Measurements from ENCODE around the gene ANKRD11.
"Not testable (repeated sequence)": the region's sequence is repeated elsewhere in the genome, so short reads cannot be mapped to it uniquely, and the experiment has no call there.

ANKRD11 gene

DNA sequence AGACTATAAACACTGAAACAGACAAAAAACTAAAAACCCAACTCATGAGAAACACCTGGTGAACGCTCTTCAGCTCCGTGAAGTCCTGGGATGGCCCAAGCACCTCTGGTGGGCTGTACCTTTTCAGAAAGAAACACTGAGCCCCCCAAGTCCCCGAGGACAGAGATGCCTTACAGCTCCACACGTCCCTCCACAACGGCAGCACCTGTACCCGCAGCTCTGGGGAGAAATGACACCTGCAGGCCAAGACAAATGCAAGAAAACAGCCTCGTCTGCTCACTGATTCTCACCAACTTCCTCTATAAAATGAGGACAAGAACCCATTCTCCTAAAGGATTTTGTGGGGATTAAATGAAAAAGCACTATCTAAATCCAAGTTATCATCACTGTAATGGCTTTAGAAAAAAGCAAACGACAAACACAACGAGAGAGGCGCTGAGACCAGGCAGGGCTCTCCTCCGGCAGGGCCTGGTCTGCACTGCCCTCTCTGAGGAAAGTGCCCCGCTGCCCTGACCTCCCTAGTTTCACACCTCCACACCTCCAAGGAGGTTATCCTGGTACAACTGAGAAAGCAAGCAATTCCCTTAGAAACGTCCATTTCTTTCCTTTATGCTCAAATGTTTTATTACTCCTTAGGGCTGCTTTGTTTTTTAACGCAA is 158.0 kb downstream of the ANKRD11 start:
- no peak for DNase-seq (ENCODE audit: low read depth, low spot score)

DNA sequence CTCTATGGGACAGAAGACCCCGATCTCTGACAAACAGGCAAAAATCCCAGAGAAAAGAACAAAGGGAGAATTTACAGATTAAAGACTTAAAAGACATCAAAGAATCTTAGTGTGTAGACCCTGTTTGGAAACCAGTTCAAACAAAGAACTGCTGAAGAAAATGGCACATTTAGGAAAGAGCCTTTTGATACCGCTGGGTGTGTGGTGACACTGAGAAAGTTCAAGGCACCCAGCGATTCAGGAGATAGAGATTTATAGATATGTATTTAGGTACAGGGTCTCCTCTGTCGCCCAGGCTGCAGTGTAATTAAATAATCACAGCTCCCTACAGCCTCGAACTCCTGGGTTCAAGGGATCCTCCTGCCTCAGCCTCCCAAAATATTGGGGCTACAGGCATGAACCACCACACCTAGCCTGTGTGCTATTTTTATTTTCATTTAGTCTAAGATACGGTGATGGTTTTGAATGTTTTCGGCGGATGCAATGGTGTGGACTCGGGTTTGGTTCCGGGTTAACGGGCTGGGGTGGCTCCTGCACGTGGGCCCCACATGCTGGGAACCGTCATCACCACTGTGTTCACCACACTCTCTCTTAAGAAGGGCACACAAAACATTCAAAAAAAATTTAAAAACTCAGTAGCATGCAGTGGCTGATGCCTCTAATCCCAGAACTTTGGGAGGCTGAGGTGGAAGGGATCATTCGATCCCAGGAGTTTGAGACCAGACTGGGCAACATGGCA is 158.8 kb downstream of the ANKRD11 start:
- no peak for DNase-seq (ENCODE audit: low read depth, low spot score)

DNA sequence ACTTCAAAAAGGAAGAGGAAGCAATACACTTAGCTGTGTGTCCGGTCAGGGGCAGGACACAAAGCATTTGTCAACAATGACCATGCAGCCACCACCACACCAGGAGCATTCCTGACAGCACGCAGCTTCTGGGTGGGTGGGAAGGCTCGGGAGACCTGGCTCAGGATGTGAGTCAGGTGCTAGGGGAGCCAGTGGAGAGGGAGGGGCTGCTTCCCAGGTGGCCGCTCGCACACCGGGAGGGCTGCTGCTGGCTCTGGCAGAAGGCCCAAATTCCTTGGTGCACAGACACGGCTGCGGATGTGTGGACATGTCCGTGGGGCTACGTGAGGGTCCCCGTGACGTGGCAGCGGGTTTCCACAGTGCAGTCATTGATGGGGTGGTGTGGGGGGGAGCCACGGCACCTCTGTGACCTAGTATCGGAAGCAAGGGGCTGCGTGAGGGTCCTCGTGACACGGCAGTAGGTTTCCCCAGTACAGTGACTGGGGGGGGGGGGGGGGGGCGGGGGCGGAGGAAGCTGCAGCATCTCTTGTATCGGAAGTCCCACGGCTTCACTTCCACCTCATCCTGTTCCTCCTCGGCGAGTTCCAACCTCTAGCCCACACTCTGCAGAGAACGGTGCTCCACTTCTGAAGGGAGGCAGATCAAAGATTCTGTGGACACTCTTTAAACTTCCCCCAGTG is 160.0 kb downstream of the ANKRD11 start:
- DNase-seq (ENCODE audit: low read depth, low spot score): peak; percentile 82

DNA sequence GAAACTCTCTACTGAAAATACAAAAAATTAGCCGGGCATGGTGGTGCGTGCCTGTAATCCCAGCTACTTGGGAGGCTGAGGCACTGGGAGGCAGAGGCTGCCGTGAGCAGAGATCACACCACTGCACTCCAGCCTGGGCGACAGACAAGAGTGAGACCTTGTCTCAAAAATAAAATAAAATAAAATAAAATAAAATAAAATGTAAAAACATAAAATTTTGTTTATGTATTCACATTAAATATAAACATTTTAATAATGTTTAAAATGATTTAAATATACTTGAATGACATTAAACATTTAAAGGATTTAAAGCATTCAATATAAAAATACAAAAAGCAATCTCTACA is 160.6 kb downstream of the ANKRD11 start:
- not testable (repeated sequence) for DNase-seq (ENCODE audit: low read depth, low spot score)

DNA sequence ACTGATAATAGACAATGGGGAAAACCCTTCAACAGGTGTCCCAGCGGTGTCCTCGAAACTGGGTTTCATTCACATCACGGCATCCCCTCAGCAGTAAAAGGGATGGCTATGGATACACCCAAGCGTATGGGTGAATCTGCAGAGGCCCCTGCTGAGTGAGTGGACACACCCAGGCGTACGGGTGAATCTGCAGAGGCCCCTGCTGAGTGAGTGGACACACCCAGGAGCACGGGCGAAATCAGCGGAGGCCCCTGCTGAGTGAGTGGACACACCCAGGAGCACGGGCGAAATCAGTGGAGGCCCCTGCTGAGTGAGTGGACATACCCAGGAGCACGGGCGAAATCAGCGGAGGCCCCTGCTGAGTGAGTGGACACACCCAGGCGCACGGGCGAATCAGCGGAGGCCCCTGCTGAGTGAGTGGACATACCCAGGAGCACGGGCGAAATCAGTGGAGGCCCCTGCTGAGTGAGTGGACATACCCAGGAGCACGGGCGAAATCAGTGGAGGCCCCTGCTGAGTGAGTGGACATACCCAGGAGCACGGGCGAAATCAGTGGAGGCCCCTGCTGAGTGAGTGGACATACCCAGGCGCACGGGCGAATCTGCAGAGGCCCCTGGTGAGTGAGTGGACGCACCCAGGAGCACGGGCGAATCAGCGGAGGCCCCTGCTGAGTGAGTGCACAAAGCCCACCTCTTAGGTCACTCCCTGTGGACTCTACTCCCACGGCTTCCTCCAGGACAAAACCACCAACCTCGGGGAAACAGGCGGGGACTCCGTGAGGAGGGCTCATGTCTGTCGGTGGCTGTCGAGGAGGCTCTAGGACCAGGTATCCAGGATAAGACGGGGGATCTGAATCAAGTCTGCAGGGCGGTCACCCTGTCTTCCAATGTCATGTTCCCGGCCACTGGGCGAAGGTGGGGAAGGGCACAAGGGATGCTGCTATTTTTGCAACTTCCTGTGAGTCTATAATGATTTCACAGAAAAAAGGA is 161.7 kb downstream of the ANKRD11 start:
- not testable (repeated sequence) for DNase-seq (ENCODE audit: low read depth, low spot score)

DNA sequence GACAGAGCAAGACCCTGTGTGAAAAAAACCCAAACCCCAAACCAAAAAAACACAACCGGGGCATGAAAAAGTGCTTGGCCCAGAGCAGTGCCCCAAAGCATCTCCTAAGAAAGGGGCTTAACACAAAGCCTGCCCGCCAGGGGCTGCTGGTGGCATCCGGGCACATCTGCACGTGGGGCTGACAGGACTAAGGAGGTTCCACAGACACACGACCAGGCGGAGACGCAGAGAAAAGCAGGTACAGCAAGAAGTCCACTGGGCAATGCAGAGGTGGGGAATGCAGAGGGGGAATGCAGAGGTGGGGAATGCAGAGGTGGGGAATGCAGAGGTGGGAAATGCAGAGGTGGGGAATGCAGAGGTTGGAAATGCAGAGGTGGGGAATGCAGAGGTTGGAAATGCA is 163.6 kb downstream of the ANKRD11 start:
- DNase-seq (ENCODE audit: low read depth, low spot score): peak; percentile 45

DNA sequence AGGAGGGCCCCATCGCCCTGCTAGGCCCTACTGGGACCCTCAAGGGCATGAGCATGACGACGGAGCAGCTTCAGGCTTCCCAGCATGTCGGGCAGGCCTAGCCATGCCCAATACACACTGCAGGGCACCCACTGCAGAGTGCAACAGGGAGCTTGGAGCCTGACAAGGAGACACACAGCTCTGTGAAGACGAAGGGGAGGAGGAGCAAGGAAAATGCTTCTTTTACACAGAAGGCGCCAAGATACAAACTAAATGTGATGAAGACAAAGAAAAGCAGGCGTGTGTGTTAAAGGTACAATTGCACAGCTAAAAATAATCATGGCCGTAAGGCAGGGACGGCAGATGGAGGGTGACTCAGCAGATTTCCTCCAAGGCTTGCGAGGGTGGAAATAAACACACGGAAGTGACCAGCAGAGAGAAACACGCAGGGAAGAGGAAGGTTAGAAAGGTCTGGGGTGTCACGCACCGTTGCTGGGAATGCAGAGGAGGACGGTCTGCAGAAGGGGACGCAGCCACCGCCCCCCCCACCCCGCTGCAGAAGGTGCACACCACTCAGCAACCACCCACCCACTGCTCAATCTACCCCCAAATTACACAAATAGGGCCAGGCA is 164.4 kb downstream of the ANKRD11 start:
- DNase-seq (ENCODE audit: low read depth, low spot score): no peak

DNA sequence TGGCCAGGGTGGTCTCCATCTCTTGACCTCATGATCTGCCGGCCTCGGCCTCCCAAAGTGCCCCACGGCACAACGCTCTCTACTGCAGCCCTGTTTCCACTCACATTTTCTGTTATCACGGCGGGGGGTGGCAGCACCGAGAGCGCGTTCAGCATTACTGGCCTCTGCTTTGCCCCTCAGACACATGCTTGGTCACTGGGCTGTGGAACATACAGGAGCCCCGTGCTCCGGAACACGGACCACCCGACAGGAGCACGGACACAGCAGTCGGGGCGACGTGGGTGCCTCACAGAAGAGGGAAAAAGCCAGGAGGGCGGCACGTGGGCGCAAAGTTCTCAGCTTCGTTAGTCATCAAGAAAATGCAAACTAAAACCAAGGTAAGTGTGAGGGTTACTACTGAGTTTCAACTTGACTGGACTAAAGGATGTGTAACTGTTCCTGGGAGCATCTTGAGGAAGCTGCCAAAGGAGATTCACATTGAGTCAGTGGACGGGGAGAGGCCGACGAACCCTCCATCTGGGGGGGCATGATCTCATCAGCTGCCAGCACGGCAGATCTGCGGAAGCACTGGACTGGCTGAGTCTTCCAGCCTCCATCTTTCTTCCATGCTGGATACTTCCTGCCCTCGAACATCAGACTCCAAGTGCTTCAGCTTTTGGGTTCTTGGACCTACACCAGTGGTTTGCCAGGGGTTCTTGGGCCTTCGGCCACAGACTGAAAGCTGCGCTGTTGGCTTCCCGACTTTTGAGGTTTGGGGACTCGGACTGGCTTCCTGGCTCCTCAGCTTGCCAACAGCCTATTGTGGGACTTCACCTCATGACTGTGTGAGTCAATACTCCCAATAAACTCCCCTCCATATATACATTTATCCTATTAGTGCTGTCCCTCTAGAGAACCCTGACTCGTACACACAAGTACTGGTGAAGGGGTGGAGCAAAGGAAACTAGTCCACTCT is 166.0 kb downstream of the ANKRD11 start:
- no peak for DNase-seq (ENCODE audit: low read depth, low spot score)

DNA sequence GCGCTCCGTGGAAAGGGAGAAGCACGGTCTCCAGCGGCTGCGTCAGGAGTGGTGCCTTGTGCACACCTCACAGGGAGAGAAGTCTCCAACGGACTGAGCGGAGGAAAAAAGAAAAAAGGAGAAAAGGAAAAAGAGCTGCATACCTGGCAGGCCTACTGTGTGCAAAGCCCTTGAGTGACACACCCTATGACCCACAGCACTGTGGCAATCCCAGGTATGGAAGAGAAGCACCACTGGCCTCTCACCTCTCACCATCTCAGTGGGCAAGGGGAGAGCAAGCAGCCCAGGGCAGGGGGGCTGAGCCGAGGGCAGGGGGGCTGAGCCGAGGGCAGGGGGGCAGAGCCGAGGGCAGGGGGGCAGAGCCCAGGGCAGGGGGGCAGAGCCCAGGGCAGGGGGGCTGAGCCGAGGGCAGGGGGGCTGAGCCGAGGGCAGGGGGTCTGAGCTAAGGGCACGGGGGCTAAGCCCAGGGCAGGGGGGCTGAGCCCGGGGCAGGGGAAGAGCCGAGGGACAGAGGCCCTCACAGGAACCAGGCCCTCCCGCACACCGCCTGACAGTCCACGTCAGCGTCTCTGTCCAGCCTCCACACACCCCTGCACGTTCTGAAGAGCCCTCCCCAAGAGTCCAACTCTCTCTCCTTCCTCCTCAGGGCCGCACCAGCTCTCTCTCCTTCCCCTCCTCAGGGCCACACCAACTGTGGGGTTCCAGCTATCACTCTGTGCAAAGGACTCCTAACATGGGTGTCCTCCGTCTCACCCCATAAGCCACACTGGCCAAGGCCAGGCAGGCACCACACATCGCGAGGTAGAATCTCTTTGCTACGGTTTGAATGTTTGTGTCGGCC is 167.0 kb downstream of the ANKRD11 start:
- DNase-seq (ENCODE audit: low read depth, low spot score): no peak

DNA sequence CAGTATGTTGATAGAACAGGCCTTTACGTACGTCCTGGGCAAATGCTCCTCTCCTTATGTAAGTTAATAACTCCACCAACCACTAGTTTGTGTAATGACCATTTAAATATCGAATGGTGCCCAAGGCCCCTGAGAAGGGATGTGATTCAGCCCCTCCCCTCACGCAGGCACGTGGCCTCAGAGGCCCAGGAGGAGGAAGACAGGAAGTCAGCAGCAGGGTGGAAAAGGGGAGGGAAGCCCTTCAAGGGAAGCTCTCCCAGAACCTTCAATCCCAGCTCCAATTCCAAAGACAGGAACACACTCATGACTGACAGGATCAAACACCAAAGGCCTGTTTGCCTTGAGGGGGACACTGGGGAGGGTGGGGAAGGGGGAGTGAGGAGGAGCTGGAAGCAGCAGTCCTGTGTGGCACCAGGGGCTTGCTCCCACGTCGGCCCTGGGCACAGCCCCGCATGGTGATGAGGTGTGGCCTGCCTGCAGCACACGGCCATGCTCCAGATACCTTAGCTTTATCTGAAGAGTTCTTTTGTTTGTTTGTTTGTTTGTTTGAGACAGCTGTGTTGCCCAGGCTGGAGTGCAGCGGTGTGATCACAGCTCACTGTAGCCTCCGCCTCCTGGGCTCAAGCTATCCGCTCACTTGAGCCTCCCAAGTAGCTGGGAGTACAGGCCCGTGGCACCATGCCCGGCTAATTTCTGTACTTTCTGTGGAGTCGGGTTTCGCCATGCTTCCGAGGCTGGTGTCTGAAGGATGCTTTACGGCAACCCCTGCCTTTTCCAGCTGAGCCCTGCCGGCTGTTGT is 167.8 kb downstream of the ANKRD11 start:
- DNase-seq (ENCODE audit: low read depth, low spot score): peak; percentile 92

DNA sequence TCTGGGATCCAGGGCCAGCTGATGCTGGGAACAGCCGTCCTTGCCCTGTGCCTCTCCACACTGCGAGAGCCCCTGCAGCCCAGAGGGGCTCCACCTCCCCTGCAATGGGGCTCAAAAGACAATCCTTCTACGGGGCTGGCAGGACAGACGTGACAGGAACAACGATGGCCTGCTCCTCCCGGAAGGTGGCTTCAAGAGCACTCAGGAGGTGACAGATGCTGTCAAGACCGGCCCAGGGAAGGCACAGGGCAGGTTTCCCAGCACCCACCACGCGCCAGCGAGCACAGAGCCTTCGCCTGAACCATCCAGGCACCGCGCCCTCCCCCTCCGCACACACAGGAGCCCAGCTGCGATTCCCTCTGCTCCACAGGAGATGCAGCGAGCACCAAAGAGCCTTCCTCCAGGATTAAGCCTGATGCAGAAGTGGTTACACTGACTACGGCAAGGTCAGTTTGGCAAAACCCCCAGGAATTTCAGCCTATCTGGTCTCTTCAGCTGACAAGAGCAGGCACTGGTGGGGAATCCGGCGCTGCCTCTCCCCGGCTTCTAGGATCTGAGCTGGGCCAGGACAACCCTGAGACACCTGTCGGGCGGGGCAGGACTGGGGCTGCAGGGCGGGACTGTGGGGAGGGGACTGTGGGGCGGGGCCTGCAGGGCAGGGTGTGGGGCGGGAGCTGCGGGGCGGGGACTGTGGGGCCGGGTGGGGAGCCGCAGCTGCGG is 169.4 kb downstream of the ANKRD11 start:
- peak; percentile 64 for DNase-seq (ENCODE audit: low read depth, low spot score)

DNA sequence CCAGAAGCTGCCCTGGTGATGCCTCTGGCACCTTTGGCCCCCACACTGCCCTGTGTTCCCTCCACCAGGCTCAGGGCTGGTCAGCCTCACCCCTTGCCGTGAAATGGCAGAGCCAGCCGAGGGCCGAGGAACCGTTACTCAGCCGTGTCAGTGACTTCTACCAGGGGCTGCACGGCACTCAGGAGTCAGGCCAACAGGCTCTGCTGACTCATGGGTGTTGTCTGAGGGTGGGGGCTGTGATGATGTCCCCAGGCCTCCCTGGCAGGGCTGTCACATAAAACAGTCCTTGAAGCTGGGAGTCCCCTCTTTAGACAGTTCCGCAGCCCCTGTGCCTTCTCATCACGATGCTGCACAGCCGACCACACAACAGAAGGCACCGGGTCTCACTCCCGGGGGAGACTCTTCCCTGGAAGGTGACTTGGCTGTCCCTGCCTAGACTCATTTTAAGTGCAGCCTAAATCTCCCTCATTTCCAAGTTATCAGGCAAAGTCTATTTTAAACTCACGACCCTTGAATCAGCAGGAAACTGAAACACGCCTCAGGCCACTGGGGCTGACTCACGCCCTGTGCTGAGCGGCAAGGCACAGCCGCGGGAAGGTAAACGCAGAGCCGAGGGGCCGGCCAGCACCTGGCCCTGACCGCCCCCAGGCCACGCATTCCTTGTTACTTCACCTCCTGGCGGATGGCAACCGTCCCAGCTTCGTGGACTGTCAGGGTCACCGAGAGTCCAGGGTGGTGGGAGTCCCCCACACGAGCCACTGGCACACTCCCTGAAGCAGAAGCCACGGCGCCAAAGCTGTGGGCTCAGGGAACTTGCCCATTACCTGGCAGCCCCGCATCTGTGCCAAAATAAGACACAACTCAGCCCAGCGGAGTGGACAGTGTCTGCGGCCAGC is 170.2 kb downstream of the ANKRD11 start:
- peak; percentile 90 for DNase-seq (ENCODE audit: low read depth, low spot score)

DNA sequence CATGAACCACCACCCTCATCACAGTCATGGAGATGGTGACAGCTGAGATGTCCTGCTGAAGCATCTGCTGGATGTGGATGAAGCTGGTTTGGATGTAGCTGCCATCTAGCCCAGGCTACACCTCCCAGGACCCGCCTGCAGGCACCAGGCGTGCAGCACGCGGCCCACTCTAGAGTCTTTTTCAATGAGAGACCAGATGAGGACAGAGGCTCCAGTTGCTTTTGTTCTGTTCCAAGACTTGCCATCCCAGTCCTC is 170.8 kb downstream of the ANKRD11 start:
- no peak for DNase-seq (ENCODE audit: low read depth, low spot score)

DNA sequence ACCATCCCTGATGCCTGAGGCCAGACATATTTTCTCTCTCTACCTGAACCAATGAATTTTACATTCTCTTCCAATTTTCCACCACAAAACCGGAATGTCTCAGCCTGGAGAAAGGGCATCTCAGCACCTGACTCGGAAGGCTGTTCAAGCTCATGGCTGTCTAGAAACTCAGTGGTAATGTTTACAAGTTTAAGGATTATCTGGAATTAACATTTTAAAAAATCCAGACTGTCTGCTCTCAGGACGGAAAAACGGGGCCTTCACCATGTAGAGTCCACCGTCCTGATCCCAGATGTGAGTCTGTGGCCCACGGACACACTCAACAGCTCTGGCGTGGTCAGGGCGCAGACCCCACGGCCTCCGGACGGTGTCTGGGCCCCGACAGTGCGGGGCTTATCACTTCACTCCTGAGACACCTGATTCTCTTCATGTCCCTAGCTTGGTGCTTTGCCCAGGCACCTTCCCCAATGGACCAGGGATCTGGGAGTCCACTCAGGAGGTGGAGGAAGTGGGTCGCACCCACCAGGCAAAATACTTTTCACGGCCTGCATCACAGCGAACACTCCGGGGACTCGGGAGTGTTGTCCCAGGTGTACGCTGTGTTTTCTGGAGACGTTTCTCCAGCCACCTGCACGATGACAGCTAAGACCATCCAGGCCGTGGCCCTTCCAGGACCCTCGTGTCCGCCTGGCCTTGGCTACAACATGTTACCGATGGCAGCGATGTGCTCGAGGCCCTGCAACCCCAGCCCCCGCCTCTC is 171.3 kb downstream of the ANKRD11 start:
- DNase-seq (ENCODE audit: low read depth, low spot score): no peak

DNA sequence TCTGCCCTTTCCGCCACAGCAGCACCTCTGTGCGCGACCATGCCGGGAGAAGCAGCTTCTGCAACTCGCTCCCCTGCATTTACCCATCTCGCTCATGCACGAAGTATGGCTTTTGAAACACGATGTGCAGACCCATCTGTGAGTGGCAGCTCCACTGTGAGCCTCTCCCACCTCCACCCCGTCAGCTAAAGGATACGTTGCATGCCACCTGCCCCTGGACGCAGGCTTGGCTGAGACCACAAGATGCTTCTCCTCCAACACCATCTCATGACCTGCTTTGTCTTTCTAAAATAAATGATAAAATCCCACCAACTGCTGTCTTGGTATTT is 172.0 kb downstream of the ANKRD11 start:
- no peak for DNase-seq (ENCODE audit: low read depth, low spot score)

DNA sequence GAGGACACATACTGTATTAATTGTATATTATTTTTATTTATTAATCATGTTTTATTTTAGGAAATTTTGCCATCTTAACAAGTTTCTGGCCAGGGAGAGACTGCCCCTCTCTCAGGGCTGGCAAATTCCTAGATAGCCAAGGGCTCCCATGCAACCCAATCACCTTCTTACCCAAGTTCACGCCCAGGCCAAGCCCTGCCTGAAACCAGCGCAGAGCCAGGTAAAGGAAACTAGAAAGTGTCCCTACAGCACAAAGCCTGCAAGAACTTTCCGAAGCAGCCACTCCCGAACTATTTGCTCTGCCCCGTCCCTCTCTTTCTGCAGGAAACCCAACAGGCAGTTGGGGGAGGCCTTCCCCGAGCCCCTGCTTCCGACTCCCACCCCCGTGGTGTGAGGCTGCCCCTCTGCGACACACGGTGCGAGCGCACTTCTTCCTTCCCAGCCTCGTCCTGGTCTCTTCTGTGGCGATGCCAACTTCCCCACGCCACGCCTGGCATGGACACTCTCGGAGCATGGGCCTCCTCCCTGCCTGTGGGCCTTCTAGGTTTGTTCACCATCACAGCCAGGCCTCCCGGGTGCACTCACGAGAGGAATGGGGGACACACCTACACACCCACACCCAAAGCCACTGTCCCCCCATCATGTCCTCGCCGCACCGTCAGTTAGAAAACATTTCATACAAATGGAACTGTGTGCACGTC is 172.5 kb downstream of the ANKRD11 start:
- DNase-seq (ENCODE audit: low read depth, low spot score): no peak

All from ELF-1 (cell line).